ENCODE measurements around the gene GPR39. TPM values are rescaled to one million over a fixed set of nuclear protein-coding genes. Genes with fewer than 3 reads are reported as not detected.

The GPR39 gene
- total and polyA plus RNA-seq, 5 experiments from 2014 or later = not detected

- no peak overlapping the region for H3K27ac Mint-ChIP-seq
- H3K36me3 Mint-ChIP-seq = peaks cover 0 to 4% (median 0%) of the 10 kb centered on the region in 3 donors
- peaks cover 0 to 11% (median 2%) of the 10 kb centered on the region in 9 donors for H3K9me3 Mint-ChIP-seq
- POLR2A ChIA-PET = no interaction called here
- DNase-seq (no peak), ATAC-seq (no peak)
- no peak overlapping the region for H3K4me3 Mint-ChIP-seq
- H3K27me3 Mint-ChIP-seq = peaks cover 12 to 56% (median 42%) of the 10 kb centered on the region in 5 donors
- H3K4me1 Mint-ChIP-seq = peaks cover 0 to 1% (median under 1%) of the 10 kb centered on the region in 4 donors
Measured at GRCh38 chr2:132415915-132416722, 486 bp upstream of the GPR39 start.

GRCh38 chr2:132417430-132418035, 928 bp downstream of the GPR39 start:
- no peak for DNase-seq
- Mint-ChIP-seq H3K27me3 (peaks cover 12 to 56% (median 41%) of the 10 kb centered on the region in 5 donors), H3K4me1 (peaks cover 0 to 1% (median under 1%) of the 10 kb centered on the region in 4 donors), H3K9me3 (peaks cover 0 to 11% (median 2%) of the 10 kb centered on the region in 9 donors), H3K4me3 (no peak overlapping the region), H3K27ac (no peak overlapping the region), H3K36me3 (peaks cover 0 to 4% (median 0%) of the 10 kb centered on the region in 3 donors)
- POLR2A ChIA-PET = no interaction called here
- ATAC-seq = no peak

- H3K27ac Mint-ChIP-seq = no peak overlapping the region
- no peak for ATAC-seq
Measured at GRCh38 chr2:132419235-132419634, 2.6 kb downstream of the GPR39 start.

GRCh38 chr2:132419941-132420340, 3.3 kb downstream of the GPR39 start:
- H3K27ac Mint-ChIP-seq = no peak overlapping the region

More at GRCh38 chr2:132419235-132419634, 2.6 kb downstream of the GPR39 start:
- POLR2A ChIA-PET = no interaction called here
- Mint-ChIP-seq H3K4me1 (peaks cover 0 to 1% (median under 1%) of the 10 kb centered on the region in 4 donors), H3K27me3 (peaks cover 9 to 55% (median 33%) of the 10 kb centered on the region in 5 donors), H3K4me3 (no peak overlapping the region), H3K36me3 (peaks cover 0 to 4% (median 0%) of the 10 kb centered on the region in 3 donors), H3K9me3 (peaks cover 0 to 25% (median 2%) of the 10 kb centered on the region in 9 donors)
- DNase-seq = no peak

GRCh38 chr2:132420816-132421805, 4.5 kb downstream of the GPR39 start:
- DNase-seq (no peak), ATAC-seq (no peak)
- POLR2A ChIA-PET = no interaction called here
- Mint-ChIP-seq H3K9me3 (peaks cover 0 to 25% (median 0%) of the 10 kb centered on the region in 9 donors), H3K36me3 (peaks cover 0 to 4% (median 0%) of the 10 kb centered on the region in 3 donors), H3K4me3 (no peak overlapping the region), H3K27me3 (peaks cover 5 to 37% (median 18%) of the 10 kb centered on the region in 5 donors), H3K27ac (no peak overlapping the region), H3K4me1 (peaks cover 0 to 1% (median 0%) of the 10 kb centered on the region in 4 donors)

More at GRCh38 chr2:132419941-132420340, 3.3 kb downstream of the GPR39 start:
- ATAC-seq (no peak), DNase-seq (no peak)
- peaks cover 8 to 48% (median 30%) of the 10 kb centered on the region in 5 donors for H3K27me3 Mint-ChIP-seq
- peaks cover 0 to 4% (median 0%) of the 10 kb centered on the region in 3 donors for H3K36me3 Mint-ChIP-seq
- H3K9me3 Mint-ChIP-seq = peaks cover 0 to 25% (median 2%) of the 10 kb centered on the region in 9 donors
- POLR2A ChIA-PET = no interaction called here
- H3K4me1 Mint-ChIP-seq = peaks cover 0 to 1% (median under 1%) of the 10 kb centered on the region in 4 donors
- no peak overlapping the region for H3K4me3 Mint-ChIP-seq

GRCh38 chr2:132422736-132423135, 6.1 kb downstream of the GPR39 start:
- POLR2A ChIA-PET = no interaction called here
- H3K9me3 Mint-ChIP-seq = peaks cover 0 to 22% (median 0%) of the 10 kb centered on the region in 9 donors

GRCh38 chr2:132424526-132425121, 8.0 kb downstream of the GPR39 start:
- no peaks in the 10 kb centered on the region for H3K4me1 Mint-ChIP-seq
- ATAC-seq (no peak), DNase-seq (no peak)
- POLR2A ChIA-PET = no interaction called here
- H3K36me3 Mint-ChIP-seq = no peaks in the 10 kb centered on the region
- no peak overlapping the region for H3K4me3 Mint-ChIP-seq
- H3K9me3 Mint-ChIP-seq = peaks cover 0 to 14% (median 0%) of the 10 kb centered on the region in 9 donors
- peaks cover 0 to 16% (median 6%) of the 10 kb centered on the region in 5 donors for H3K27me3 Mint-ChIP-seq
- H3K27ac Mint-ChIP-seq = no peak overlapping the region

More at GRCh38 chr2:132422736-132423135, 6.1 kb downstream of the GPR39 start:
- Mint-ChIP-seq H3K36me3 (peaks cover 0 to 3% (median 0%) of the 10 kb centered on the region in 3 donors), H3K4me1 (peaks cover 0 to under 1% (median 0%) of the 10 kb centered on the region in 4 donors), H3K27me3 (peaks cover 4 to 29% (median 7%) of the 10 kb centered on the region in 5 donors), H3K27ac (no peak overlapping the region), H3K4me3 (no peak overlapping the region)
- DNase-seq = no peak
- ATAC-seq = no peak

- Mint-ChIP-seq H3K4me1 (no peaks in the 10 kb centered on the region), H3K27ac (no peak overlapping the region), H3K36me3 (no peaks in the 10 kb centered on the region), H3K4me3 (no peak overlapping the region), H3K27me3 (peaks cover 0 to 19% (median 5%) of the 10 kb centered on the region in 5 donors), H3K9me3 (peaks cover 0 to 14% (median 0%) of the 10 kb centered on the region in 9 donors)
- POLR2A ChIA-PET = no interaction called here
- DNase-seq (no peak), ATAC-seq (no peak)
Measured at GRCh38 chr2:132426033-132426432, 9.4 kb downstream of the GPR39 start.

- H3K4me3 Mint-ChIP-seq = no peak overlapping the region
- DNase-seq (no peak), ATAC-seq (no peak)
- H3K36me3 Mint-ChIP-seq = no peaks in the 10 kb centered on the region
- no peak overlapping the region for H3K27ac Mint-ChIP-seq
- H3K27me3 Mint-ChIP-seq = peaks cover 0 to 19% (median 5%) of the 10 kb centered on the region in 5 donors
- POLR2A ChIA-PET = no interaction called here
- no peaks in the 10 kb centered on the region for H3K4me1 Mint-ChIP-seq
- H3K9me3 Mint-ChIP-seq = peaks cover 0 to 14% (median under 1%) of the 10 kb centered on the region in 9 donors
Measured at GRCh38 chr2:132426656-132427055, 10.1 kb downstream of the GPR39 start.

GRCh38 chr2:132429351-132429750, 12.7 kb downstream of the GPR39 start:
- no peaks in the 10 kb centered on the region for H3K4me1 Mint-ChIP-seq
- no peak for ATAC-seq
- POLR2A ChIA-PET = no interaction called here

GRCh38 chr2:132429941-132430573, 13.5 kb downstream of the GPR39 start:
- H3K4me3 Mint-ChIP-seq = no peak overlapping the region
- H3K36me3 Mint-ChIP-seq = no peaks in the 10 kb centered on the region
- DNase-seq = no peak
- peaks cover 0 to 10% (median 5%) of the 10 kb centered on the region in 5 donors for H3K27me3 Mint-ChIP-seq
- POLR2A ChIA-PET = no interaction called here
- peaks cover 0 to 14% (median 5%) of the 10 kb centered on the region in 9 donors for H3K9me3 Mint-ChIP-seq
- no peak overlapping the region for H3K27ac Mint-ChIP-seq
- no peak for ATAC-seq
- H3K4me1 Mint-ChIP-seq = no peaks in the 10 kb centered on the region

More at GRCh38 chr2:132429351-132429750, 12.7 kb downstream of the GPR39 start:
- Mint-ChIP-seq H3K36me3 (no peaks in the 10 kb centered on the region), H3K27ac (no peak overlapping the region), H3K4me3 (no peak overlapping the region), H3K9me3 (peaks cover 0 to 14% (median 4%) of the 10 kb centered on the region in 9 donors), H3K27me3 (peaks cover 0 to 10% (median 5%) of the 10 kb centered on the region in 5 donors)
- DNase-seq = no peak
